CD4-positive, alpha-beta T cell treated with Interferon gamma for 1 hour (primary cell): ENCODE data around the gene PTMS.
A peak's percentile ranks its signal among the peaks of the same experiment; 100 is the strongest.

Experiments used
- DNase-seq: peaks from one replicate; pipeline ENCODE4 v3.0.0-alpha.2; 2020

Gene PTMS

GRCh38 chr12:6790496-6791150 lies 24.5 kb downstream of the PTMS start:
- no peak for DNase-seq

GRCh38 chr12:6791931-6792520 lies 25.9 kb downstream of the PTMS start:
- DNase-seq = no peak

GRCh38 chr12:6792522-6793201 lies 26.5 kb downstream of the PTMS start:
- peak; percentile 59 for DNase-seq

- DNase-seq = no peak
These were observed 28.9 kb downstream of the PTMS start for GRCh38 chr12:6795088-6795487.

- no peak for DNase-seq
These were observed 30.4 kb downstream of the PTMS start for GRCh38 chr12:6796576-6796975.

- no peak for DNase-seq
These were observed 33.0 kb downstream of the PTMS start for GRCh38 chr12:6799147-6799546.

GRCh38 chr12:6807170-6807569 lies 41.0 kb downstream of the PTMS start:
- DNase-seq = no peak

GRCh38 chr12:6809056-6809455 lies 42.9 kb downstream of the PTMS start:
- no peak for DNase-seq

GRCh38 chr12:6810758-6811157 lies 44.6 kb downstream of the PTMS start:
- DNase-seq = no peak

- no peak for DNase-seq
These were observed 47.2 kb downstream of the PTMS start for GRCh38 chr12:6813363-6813762.

- no peak for DNase-seq
These were observed 50.4 kb downstream of the PTMS start for GRCh38 chr12:6816598-6816997.

- no peak for DNase-seq
These were observed 50.9 kb downstream of the PTMS start for GRCh38 chr12:6817098-6817497.

- DNase-seq = no peak
These were observed 51.5 kb downstream of the PTMS start for GRCh38 chr12:6817662-6818157.

- DNase-seq = no peak
These were observed 52.1 kb downstream of the PTMS start for GRCh38 chr12:6818222-6818621.

GRCh38 chr12:6818645-6819044 lies 52.5 kb downstream of the PTMS start:
- DNase-seq = no peak

GRCh38 chr12:6819106-6820030 lies 53.2 kb downstream of the PTMS start:
- DNase-seq = no peak

- no peak for DNase-seq
These were observed 54.0 kb downstream of the PTMS start for GRCh38 chr12:6820166-6820565.
